HG02943 (cell line): ENCODE results near the gene MLLT1.

Experiments used
- ATAC-seq: cut with Tn5 transposase; IDR thresholded peaks from one replicate; pipeline ENCODE4 v1.9.1; 2021; ENCODE audit warnings: mild to moderate bottlenecking, low read depth, moderate library complexity; ENCODE audit not compliant: unreplicated experiment

The MLLT1 gene

DNA sequence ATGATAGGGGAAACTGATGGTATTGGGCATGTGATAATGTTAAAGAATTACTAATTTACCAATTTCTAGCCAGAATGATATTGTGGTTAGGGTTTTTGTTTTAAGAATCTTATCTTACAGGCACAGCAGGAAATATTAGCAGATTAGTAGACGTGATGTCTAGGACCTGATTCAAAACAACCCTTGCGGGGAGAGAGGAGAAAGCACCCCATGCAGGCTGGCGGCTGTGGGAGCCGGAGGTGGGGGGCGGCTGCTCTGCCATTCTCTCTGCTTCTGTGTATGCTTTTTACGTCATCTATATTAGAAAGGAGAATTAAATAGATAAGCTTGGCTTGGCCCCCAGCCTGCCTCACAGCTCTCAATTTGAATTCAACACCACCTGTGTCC is 41.5 kb downstream of the MLLT1 start:
- no peak for ATAC-seq

DNA sequence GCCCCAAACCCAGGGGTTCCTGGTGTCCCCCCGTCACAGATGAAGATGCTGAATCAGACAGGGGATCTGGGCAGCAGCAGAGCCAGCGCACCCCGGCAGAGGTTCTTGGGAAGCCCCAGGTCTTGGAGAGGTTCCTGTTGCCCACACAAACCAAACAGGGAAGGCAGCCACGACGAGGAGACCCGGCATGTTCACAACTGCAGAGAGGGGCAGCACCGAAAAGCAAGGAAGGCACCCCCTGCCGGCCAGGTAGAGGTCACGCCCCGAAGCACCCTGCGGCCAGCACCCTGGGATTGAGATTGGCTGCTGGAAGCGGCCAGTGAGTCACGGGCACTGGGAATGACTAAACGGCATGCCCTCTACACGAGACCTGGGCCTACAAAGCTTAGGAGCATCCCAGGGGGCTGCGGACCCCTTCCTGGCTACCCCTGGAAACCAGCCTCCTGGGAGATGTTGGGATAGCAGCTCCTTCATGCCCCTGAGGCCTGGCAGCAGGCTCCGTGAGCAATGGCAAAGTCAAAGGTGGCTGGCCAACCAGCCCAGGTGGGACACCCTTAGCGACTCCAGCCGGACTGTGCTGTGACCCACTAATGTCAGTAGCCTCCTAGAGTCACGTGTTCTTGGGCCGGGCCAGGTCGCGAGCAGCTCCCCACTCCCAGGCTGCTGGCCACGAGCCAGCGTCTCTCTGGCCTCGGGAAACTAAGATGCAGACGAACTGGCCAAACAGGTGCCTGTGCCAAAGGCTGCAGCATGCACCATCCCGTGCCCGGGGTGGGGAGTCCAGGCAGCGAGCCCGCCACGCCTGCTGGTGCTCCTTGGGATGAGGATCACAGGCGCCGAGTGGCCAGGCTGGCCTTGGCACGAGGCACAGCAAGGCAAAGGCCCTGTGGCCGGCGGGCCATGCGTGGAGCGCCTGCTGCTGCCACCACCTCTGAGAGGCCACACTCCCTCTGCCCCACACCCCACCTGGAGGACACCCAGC is 43.2 kb downstream of the MLLT1 start:
- ATAC-seq, result no peak

DNA sequence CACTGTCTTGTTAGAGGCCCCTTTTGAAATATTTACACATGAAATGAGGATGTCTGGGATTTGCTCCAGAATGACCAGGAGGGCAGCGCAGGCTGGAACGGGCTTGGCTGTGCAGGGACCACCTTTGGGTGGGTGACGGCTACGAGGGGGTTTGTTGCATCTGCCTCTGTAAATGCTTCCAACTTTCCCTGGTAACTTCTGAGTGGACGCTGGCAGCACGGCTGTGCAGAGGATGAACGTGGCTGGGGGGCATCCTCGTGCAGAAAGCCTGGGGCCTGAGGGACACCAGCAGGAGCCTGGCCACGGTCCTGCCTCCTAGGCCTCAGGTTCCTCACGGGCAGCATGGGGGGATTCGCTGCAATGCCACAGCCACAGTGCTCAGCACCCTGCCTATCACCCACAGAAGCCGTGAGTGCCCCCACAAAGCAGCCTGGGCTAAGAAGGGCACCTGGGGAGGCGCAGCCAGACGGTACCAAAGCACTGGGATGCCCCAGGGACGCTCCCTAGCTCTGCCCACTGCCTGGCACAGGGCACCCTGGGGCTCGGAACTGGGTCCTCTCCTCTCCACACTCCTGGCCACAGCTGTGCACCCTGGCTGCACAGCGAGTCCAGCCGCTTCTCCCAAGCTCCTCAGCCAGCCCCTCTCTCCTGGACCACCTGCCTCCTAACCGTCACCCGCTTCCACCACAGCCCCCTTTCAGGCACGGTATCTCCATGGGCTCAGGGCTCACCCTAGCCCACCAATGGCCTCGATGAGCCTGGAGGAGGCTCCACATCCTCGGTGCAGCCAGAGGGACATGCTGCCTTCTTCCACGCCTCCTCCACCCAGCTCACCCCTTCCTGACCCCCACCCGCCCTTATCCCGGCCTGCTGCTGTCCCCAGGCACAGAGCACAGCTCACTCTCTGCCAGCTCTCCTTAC is 44.5 kb downstream of the MLLT1 start:
- no peak for ATAC-seq

DNA sequence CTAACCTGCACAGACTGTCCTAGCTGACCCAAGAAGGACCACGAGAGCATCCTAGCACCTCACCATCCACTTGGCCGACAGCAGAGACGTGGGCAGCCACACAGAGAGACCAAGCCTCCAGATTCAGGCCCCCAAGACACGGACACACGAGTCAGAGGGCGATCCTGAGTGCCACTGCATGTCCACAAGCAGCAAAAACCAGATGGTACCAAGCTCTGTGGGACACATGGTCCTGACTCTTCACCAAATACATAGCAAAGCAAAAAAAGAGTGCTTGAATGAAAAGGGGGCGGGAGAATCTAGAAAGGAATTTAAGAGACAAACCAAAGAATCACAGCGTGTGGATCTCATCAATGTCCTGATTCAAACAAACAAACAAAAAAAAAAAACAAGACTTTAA is 45.2 kb downstream of the MLLT1 start:
- ATAC-seq, result no peak

DNA sequence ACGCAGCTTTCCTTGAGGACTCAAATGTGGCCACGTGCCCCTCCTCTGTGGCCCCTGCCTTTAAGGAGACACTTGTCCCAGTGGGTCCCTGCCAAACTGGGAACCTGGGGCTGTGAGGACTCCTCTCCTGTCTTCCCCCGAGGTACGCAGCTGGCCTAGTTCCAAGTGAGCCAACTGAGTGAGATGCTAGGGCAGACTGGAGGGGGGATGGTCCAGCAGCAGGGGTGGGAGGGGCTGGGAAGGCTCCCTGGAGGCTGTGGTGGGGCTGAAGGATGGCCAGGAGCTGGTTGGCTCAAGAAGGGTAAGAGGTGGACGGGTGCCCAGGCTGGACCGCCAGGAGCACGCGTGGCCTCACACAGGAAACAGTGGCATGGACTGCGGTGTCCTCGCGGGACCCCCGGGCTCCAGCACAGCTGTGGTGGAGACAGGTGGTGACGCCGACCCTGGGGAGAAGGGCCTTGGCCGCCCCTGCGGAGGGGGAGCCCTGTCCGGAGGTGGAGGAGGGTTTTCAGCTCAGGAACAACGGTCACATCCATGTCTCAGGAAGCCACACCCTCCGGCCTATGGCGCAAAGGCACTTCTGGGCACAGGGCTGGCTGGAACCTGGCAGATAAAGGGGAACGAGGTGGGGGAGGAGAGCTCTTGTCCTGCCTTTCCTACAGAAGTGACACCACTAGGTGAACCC is 45.8 kb downstream of the MLLT1 start:
- ATAC-seq, result no peak

DNA sequence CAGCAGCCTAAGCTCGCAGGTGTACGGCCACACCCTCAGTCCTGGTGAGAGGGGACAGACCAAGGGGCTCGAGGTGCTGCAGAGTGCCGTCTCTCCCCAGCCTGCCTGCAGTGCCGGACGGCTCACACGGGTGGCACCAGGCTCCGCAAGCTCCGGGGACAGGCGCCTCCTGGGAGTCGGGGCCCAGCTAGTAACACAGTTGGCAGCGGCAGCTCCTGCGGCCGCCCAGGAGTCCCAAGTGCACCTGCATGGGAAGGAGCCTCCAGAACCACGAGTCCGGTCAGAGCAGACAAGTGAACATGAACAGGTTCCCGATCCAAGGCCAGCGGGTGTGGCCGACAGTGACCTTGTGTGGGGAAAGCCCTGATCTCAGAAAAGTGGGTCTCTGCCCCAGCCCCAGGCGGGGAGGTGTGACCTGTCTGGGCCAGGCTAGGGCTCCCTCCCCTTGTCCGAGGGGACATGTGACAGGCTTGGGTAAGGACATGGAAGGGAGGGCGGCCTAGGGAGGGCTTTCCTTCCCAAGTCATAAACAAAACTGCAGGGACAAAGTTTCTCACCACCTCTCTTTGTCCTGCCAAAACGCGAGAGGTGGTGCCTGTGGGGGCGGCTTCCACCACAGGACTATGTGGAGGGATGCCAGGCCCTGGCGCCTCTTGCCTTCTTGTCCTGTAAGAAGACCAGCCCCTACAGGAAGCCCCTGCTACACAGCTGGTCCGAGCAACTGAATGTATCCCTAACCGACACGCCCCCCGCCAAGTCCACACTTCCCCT is 46.5 kb downstream of the MLLT1 start:
- ATAC-seq, result no peak

DNA sequence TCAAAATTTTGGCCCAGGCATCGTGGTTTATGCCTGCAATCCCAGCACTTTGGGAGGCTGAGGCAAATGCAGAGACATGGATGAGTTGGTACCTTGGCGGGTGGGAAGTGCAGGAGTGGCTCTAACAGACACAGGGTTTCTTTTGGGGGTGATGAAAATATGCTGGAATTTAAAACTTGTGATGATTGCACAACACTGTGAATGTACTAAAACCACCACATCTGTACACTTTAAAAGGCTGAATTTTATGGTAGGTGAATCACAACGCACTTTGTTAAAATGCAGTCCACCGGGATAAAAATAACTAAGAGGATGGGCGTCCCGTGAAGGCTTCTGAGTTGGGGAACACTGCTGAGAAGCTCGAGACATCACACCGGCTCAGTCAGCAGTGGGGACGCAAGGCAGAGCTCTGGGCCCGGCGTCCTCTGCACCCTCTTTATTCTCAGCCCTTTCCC is 47.1 kb downstream of the MLLT1 start:
- no peak for ATAC-seq

DNA sequence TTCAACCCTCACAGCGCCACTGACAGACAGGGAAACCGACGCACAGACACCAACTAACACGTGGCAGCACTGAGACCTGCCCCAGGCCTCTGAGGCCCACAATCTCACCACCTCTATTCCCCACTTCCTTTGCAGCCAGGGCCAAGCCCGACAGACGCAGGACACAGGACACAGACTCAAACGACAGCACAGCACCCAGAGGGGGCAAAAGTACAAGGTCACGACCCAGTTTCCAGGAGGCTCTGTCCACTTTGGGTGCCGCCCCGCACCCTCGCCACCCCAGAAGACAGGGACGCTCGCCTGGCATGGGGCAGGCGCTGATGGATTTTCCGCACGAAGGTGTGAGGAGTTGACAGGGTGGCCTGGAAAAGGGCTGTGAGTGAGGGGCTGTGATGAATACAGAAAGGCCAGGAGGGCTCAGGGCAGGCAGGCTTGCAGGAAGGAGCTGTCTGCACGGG is 48.8 kb downstream of the MLLT1 start:
- no peak for ATAC-seq

DNA sequence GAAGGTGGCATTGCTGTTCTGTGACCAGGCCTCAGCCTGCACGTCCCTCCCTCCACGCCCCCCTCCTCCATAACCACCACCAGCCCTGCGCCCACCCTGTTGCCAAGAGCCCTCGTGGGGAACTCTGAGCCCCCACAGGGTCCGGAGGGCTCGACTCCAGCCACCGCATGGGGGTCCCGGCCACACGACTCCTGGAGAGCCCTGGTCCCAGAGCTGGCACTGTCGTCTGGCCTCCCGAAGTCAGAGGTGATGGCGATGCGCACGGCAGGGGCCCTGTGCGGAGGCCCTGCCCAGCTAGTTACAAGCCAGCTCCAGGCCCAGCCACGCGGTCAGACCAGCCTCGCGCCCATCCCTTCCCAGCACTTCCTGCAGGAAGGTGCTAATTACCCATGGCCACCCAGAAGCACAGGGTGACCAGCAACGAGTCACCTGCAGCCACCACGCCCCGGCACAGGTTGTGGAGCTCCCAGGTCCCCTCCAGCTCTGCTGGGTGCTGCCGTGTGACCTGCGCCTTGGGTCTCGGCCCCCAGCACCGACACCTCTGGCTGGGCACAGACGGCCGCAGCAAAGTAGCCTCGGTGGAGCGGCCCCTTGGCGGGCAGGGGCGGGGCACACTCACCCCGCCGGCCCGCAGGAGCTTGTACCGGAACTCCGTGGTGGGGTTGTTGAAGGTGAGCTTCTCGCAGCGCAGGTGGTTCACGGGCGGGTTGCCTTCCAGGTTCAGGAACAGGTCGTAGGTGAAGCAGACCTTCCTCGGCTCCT is 49.6 kb downstream of the MLLT1 start:
- ATAC-seq, result no peak

DNA sequence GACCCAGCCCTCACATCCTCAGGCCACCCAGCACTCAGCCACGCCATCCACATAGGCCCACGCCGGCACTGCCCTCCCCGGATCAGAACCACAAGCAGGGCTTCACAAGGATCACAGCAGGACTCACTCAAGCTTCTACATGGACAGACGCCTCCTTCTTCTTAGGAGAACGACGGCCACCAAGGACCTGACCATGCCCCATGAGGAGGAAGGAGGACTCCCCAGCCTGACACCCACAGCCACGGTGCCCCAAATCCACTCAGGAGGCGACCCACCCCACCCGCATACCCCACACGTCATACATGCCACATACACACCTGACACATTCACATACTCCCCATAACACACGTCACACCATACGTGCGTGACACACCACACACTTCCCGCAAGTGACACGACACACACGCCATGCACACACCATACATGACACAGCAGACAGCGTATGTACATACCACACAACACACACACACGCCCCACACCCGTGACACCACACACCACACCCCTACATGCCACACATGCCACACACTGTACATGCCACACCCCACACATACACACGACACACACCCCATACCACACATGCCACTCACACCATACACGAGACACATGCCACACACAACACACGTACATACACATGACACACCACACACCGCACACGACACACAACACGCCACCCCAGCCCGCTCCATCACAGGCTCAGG is 50.4 kb downstream of the MLLT1 start:
- ATAC-seq, result no peak

DNA sequence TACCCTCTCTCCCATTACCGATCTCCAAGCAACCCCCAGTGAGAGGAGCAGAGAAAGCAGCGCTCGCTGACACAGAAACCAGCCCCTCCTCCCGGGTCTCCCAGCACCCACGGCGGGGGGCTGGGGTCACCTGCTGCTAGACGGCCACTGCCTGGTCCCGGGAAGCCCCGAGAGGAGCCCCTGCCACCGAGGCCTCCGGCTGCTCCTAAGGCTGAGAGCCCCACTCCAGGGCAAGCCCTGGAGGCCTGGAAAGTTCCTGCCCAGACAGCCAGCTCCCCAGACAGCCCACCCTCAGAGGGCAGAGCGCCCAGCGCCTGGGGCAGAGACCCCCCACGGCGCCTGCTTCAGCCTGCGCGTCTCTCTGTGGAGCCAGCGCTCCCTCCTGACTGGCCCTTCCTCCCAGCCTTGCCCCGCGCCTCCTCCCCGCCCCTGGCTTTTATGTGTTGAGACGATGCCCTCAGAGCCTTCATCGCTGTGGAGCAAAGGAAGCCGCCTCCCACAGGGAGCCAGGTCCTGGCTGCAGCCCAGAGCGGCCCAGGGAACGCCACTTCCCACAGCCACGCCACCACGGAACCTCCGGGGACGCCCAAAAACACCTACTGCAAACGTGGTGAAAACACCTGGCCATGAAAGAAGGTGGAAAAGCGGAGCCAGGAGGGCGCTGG is 51.1 kb downstream of the MLLT1 start:
- no peak for ATAC-seq

DNA sequence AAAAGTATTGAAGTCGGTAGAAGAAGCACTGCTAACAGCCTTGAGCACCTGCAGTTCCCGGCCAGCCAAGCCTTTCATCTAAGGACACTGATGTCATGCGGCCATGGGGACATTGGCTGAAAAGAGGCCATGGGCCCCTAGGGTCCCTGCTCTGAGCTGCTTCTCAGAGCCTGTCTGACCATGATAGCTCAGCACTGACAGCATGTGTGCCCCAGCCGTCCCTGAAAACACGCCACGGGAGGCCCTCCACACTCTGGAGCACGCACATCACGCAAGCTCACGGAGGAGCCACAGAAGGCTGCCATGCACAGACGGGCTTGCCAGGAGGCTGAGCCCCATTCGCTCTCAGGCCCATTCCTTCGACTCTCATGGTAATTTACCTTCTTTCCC is 51.8 kb downstream of the MLLT1 start:
- ATAC-seq, result no peak

DNA sequence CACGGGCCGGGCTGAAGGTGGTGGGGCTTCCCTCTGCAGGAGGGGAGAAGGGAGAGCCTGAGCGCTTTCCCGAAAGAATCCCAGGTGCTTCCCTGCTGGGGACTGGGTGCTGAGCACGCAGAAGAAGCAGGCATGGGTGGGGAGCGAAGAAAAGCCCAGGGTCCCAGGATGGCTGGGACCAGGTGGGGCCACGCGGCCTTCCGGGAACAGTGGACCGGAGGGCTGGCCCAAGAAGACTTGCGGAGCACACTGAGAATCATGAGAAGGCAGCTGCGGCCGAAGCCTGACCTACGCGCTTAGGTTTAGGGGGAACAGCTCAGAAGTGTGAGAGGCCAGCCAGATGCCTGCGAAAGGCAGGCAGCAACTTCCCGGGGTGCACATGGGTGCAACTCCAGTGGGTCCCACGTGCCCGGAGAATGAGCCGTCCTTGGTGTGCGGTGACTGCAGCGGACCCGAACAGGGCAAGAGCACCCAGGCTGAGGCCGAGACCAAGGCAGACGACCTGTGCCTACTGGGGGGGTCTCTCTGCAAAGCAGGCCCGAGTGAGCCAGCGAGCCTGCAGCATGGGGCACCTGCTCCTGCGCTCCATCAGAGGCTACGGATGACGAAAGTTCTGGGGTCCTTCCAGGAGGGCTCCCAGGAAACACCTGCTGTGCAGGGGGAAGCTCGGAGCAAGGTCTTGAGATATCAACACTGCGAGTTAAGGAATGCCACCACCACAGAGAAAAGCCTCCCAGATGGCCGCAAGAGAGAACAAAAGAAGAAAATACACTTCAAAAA is 52.4 kb downstream of the MLLT1 start:
- ATAC-seq, result no peak

DNA sequence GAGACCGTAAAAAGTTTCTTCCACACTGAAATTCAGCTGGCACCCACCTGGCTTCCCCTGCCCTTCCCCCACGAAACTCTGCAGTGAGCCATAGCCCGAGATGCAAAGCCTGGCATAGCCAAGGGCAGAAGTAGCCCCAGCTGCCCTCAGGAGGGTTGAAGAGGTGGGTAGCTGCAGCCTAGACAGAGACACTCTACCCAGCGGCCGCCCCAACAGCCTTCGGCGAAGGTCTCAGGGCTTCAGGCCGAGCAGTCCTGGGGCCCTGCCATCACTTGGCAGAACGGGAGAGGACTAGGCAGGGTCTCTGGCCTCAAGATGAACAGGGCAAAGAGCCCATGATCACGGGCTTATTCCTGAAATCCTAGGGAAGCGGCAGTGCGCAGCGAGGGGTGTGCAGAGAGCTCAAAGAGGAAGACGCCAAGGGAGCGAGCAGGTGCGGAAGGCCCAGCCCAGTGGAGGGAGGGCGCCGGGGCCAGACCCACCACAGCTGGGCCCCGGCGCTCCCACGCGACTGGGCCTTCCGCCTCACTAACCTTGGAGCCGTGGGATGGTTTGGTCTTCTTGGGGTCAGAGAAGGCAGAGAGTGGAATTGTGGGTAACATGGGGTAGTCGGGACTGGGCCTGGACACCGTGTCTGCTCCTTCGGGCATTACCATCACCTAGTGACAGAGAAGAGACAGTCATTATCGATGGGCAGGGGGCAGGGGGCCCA is 53.2 kb downstream of the MLLT1 start:
- no peak for ATAC-seq

DNA sequence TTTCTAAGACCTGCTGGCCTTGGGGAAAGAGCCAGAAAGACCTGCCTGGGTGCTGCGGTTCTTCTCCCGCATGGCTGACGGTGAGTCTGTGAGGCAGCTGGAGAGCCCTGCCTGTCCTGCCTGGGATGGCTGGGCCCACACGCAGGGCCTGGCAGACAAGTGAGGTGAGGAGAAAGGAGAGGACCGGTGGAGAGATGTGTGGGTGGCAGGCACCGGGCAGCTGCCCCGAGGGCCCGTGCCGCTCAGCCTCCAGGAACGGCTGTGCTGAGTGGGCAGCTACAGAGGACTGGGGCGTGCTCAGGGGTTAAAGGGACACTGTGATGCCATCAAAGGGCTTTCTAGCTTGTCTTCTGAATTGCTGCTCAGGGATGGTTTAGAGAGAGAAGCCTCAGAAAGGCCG is 53.8 kb downstream of the MLLT1 start:
- ATAC-seq, result no peak

DNA sequence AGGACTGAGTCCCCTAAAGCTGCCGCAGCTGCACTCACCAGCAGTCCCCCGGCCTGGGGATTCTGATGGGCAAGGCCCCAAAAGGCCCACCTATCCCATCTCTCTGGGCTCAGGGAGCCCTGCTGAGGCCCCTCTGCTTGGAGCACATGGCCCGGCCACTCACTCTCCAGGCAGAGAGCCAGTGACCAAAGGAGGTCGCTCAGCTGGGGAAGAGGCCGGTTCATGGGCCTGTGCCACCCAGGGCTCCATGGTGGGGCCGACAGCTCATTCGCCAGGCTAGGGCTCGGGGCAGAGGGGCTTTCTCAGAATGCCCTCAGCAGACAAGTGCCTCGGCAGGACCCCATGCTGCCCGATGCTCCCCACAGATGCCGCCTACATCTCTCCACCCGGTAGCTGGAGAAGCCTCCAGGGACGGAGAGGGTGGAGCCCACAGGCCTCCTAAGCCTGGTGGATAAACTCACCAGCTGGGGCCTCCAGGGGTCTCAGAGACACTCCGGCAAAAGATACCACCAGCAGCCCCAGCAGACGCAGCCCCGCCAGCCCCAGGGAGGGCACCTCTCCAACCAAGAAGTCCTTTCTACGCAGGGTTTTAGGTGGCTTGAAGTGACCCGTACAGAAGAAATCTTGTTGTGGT is 54.4 kb downstream of the MLLT1 start:
- no peak for ATAC-seq
